GM12878 (cell line): Measurements from ENCODE around the gene YPEL3. TPM values are rescaled to one million over a fixed set of nuclear protein-coding genes. Genes with fewer than 3 reads are reported as not detected.
A peak's percentile ranks its signal among the peaks of the same experiment; 100 is the strongest.

Experiments
- BRCA1 ChIP-seq: IDR thresholded peaks from 2 replicates; pipeline ENCODE4 v1.6.1; 2011; ENCODE audit warnings: low read depth, low read length, improper control_type of control experiment
- CHD1 ChIP-seq: IDR thresholded peaks from 2 replicates; pipeline ENCODE4 v1.6.1; 2012; ENCODE audit warnings: low read depth, low read length, improper control_type of control experiment
- CHD2 ChIP-seq: IDR thresholded peaks from 2 replicates; pipeline ENCODE4 v1.6.1; 2011; ENCODE audit warnings: low read depth, low read length, improper control_type of control experiment, borderline replicate concordance
- CHD4 ChIP-seq: fragments of 200-600 bp; sonication (generic); IDR thresholded peaks from 2 replicates; pipeline ENCODE4 v1.6.1; 2016; ENCODE audit warnings: mild to moderate bottlenecking
- CREM ChIP-seq: IDR thresholded peaks from 2 replicates; pipeline ENCODE4 v1.6.1; 2014; ENCODE audit warnings: antibody characterized with exemption, low read depth
- DPF2 ChIP-seq: fragments of 450-650 bp; IDR thresholded peaks from 2 replicates; pipeline ENCODE4 v1.6.1; 2017; ENCODE audit warnings: mild to moderate bottlenecking
- EED ChIP-seq: sonication (generic); IDR thresholded peaks from 2 replicates; pipeline ENCODE4 v1.6.1; 2016; ENCODE audit warnings: antibody characterized with exemption, low read depth
- IKZF1 ChIP-seq: fragments of 450-650 bp; conservative IDR thresholded peaks from 2 replicates; pipeline ENCODE4 v1.6.1; 2017; ENCODE audit warnings: antibody characterized with exemption, mild to moderate bottlenecking
- IKZF2 ChIP-seq, 2 experiments: fragments of 450-650 bp; IDR thresholded peaks; 2 replicates each; pipeline ENCODE4 v1.6.1; 2017; ENCODE audit warnings: mild to moderate bottlenecking in 2 of 2, moderate library complexity in 2 of 2
- KDM1A ChIP-seq: fragments of 200-600 bp; sonication (generic); IDR thresholded peaks from 2 replicates; pipeline ENCODE4 v1.6.1; 2016; ENCODE audit warnings: borderline replicate concordance
- MEF2B ChIP-seq: fragments of 450-650 bp; IDR thresholded peaks from 2 replicates; pipeline ENCODE4 v1.6.1; 2018; ENCODE audit warnings: mild to moderate bottlenecking, moderate library complexity; ENCODE audit not compliant: partially characterized antibody, poor library complexity, severe bottlenecking
- MYC ChIP-seq: IDR thresholded peaks from 2 replicates; pipeline ENCODE4 v1.6.1; 2011; ENCODE audit warnings: mild to moderate bottlenecking, low read length, moderate library complexity, inconsistent platforms; ENCODE audit not compliant: insufficient read depth, insufficient replicate concordance, insufficient read length, severe bottlenecking
- NFXL1 ChIP-seq: fragments of 450-650 bp; IDR thresholded peaks from 2 replicates; pipeline ENCODE4 v1.6.1; 2017; ENCODE audit warnings: antibody characterized with exemption, mild to moderate bottlenecking, borderline replicate concordance
- NRF1 ChIP-seq: conservative IDR thresholded peaks from 2 replicates; pipeline ENCODE4 v1.6.1; 2011; ENCODE audit warnings: mild to moderate bottlenecking, low read depth, low read length, improper control_type of control experiment
- PML ChIP-seq: IDR thresholded peaks from 2 replicates; pipeline ENCODE4 v1.6.1; 2012; ENCODE audit warnings: low read length, inconsistent platforms
- POLR2A ChIP-seq: IDR thresholded peaks from 2 replicates; pipeline ENCODE4 v1.6.1; 2011; ENCODE audit warnings: low read depth, mild to moderate bottlenecking, low read length
- RAD21 ChIP-seq: IDR thresholded peaks from 2 replicates; pipeline ENCODE4 v1.6.1; 2011; ENCODE audit warnings: mild to moderate bottlenecking, low read depth, low read length, moderate library complexity; ENCODE audit not compliant: insufficient read depth
- RCOR1 ChIP-seq: conservative IDR thresholded peaks from 2 replicates; pipeline ENCODE4 v1.6.1; 2012; ENCODE audit warnings: low read depth, low read length, improper control_type of control experiment
- SIN3A ChIP-seq: IDR thresholded peaks from 2 replicates; pipeline ENCODE4 v1.6.1; 2012; ENCODE audit warnings: low read depth, low read length, improper control_type of control experiment
- SMARCA5 ChIP-seq: fragments of 450-650 bp; IDR thresholded peaks from 2 replicates; pipeline ENCODE4 v1.6.1; 2017; ENCODE audit warnings: mild to moderate bottlenecking
- TARDBP ChIP-seq: IDR thresholded peaks from 2 replicates; pipeline ENCODE4 v1.6.1; 2016; ENCODE audit warnings: borderline replicate concordance
- TCF3 ChIP-seq: IDR thresholded peaks from 2 replicates; pipeline ENCODE4 v1.6.1; 2012; ENCODE audit warnings: low read depth, mild to moderate bottlenecking, low read length, borderline replicate concordance; ENCODE audit not compliant: insufficient read depth
- ZBTB33 ChIP-seq: fragments of 450-650 bp; IDR thresholded peaks from 2 replicates; pipeline ENCODE4 v1.6.1; 2017; ENCODE audit warnings: mild to moderate bottlenecking
- ZNF622 ChIP-seq: fragments of 450-650 bp; IDR thresholded peaks from 2 replicates; pipeline ENCODE4 v1.6.1; 2017; ENCODE audit warnings: mild to moderate bottlenecking, inconsistent platforms
- ZZZ3 ChIP-seq: IDR thresholded peaks from 2 replicates; pipeline ENCODE4 v1.6.1; 2011; ENCODE audit warnings: low read depth; ENCODE audit not compliant: control insufficient read depth, insufficient read length
- polyA plus RNA-seq, 11 experiments: library from polyadenylated mRNA; depleted of rRNA in 4 of 11; unstranded in 6 of 11; stranded (reverse) in 5 of 11; fragments of >200 nt; fragmentation: Nextera tagmentation in 4 of 11; fragmentation: Illumina TruSeq in 1 of 11; extraction: Ambion mirVana in 4 of 11; extraction: Trizol in 1 of 11; gene quantifications; 1 replicate in 1 of 11; 2 replicates in 10 of 11; pipeline versions ENCODE4 v1.2.1 to v1.2.3, GENCODE V29; 2011 to 2016; ENCODE audit warnings: inconsistent platforms in 2 of 11, missing spikeins in 2 of 11, low read depth in 1 of 11
- total RNA-seq, 4 experiments: library from RNA; depleted of rRNA in 3 of 4; stranded (reverse); fragments of >200 nt in 3 of 4; fragmentation: Illumina TruSeq in 1 of 4; extraction: Trizol in 1 of 4; gene quantifications; 2 replicates each; pipeline versions ENCODE4 v1.2.1 to v1.2.3, GENCODE V29; 2013 to 2021
- TF ChIP-seq, protein P1 (sequence below): fragments of 450-650 bp; IDR thresholded peaks from 2 replicates; pipeline ENCODE4 v1.6.1; 2017; ENCODE audit warnings: mild to moderate bottlenecking, moderate library complexity

Gene YPEL3
- total and polyA plus RNA-seq, 10 of the 15 experiments (the other 5 are each of a cell fraction or from before 2014, with no cell fraction given), result 1.3 to 22.0 (median 12.1) TPM

DNA sequence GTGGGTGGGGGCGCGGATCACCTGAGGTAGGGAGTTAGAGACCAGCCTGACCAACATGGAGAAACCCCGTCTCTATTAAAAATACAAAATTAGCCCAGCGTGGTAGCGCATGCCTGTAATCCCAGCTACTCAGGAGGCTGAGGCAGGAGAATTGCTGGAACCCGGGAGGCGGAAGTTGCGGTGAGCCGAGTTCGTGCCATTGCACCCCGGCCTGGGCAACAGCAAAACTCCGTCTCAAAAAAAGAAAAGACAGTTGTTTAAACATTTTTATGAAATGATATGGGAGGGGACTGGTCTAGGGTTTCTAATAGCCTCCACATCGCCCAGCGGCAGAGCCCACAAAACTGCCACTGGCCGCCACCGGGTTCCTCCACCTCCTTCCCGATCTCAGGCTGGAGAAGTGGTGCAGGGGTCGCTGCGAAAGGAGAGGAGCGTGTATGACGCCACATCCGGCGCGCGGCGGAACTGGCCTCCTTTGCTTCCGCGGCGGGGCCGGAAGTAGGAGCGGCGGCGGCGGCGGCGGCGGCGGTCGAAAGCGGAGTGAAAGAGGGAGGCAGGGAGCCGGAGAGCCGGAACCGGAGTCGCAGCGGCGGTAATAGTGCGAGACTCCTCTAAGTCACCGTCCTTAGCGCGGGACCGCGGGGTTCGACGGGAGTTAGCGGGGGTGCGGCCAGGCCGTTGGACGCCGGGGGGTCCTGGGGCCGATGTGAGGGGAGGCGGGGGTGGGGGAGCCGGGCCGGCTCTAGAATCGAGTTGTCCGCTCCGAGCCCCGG lies 20.3 kb downstream of the YPEL3 start, which contains the start of gene PPP4C (continued):
- TF ChIP-seq ZNF622, result no peak
- TF ChIP-seq NRF1, result no peak
- TF ChIP-seq BRCA1, result no peak
- TF ChIP-seq KDM1A, result no peak
- no peak for TF ChIP-seq ZZZ3
- TF ChIP-seq DPF2, result peak; percentile 16; the same call in 1 of the 2 replicates
- TF ChIP-seq SIN3A, result 0 out of 2 replicates have a peak, but pooled peaks have one; percentile 29
- no peak for TF ChIP-seq CHD2
- no peak for TF ChIP-seq SMARCA5
- TF ChIP-seq NFXL1, result no peak
- TF ChIP-seq, protein P1, sequence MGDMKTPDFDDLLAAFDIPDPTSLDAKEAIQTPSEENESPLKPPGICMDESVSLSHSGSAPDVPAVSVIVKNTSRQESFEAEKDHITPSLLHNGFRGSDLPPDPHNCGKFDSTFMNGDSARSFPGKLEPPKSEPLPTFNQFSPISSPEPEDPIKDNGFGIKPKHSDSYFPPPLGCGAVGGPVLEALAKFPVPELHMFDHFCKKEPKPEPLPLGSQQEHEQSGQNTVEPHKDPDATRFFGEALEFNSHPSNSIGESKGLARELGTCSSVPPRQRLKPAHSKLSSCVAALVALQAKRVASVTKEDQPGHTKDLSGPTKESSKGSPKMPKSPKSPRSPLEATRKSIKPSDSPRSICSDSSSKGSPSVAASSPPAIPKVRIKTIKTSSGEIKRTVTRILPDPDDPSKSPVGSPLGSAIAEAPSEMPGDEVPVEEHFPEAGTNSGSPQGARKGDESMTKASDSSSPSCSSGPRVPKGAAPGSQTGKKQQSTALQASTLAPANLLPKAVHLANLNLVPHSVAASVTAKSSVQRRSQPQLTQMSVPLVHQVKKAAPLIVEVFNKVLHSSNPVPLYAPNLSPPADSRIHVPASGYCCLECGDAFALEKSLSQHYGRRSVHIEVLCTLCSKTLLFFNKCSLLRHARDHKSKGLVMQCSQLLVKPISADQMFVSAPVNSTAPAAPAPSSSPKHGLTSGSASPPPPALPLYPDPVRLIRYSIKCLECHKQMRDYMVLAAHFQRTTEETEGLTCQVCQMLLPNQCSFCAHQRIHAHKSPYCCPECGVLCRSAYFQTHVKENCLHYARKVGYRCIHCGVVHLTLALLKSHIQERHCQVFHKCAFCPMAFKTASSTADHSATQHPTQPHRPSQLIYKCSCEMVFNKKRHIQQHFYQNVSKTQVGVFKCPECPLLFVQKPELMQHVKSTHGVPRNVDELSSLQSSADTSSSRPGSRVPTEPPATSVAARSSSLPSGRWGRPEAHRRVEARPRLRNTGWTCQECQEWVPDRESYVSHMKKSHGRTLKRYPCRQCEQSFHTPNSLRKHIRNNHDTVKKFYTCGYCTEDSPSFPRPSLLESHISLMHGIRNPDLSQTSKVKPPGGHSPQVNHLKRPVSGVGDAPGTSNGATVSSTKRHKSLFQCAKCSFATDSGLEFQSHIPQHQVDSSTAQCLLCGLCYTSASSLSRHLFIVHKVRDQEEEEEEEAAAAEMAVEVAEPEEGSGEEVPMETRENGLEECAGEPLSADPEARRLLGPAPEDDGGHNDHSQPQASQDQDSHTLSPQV, result no peak
- peak; percentile 74; the same call in 1 of the 2 replicates for TF ChIP-seq PML
- TF ChIP-seq POLR2A, result peak; percentile 88
- no peak for TF ChIP-seq CHD4
- TF ChIP-seq CREM, result peak; percentile 95
- no peak; the same call in 1 of the 2 replicates for TF ChIP-seq EED
- TF ChIP-seq IKZF1, result peak; percentile 90
- no peak for TF ChIP-seq TARDBP
- 0 out of 2 replicates have a peak, but pooled peaks have one; percentile 19 for TF ChIP-seq TCF3
- TF ChIP-seq IKZF2 (IDR thresholded peaks at IDR 0.05), result peak; percentile 58 to 59; a peak in 3 of 4 replicates
- TF ChIP-seq CHD1, result no peak
- TF ChIP-seq ZBTB33, result no peak
- no peak for TF ChIP-seq RAD21
- TF ChIP-seq RCOR1, result no peak
- no peak for TF ChIP-seq MYC
- TF ChIP-seq MEF2B, result no peak
